Astrocyte of the hippocampus (primary cell): ENCODE measurements around the gene EEF1G.
"Not testable (repeated sequence)": the region's sequence is repeated elsewhere in the genome, so short reads cannot be mapped to it uniquely, and the experiment has no call there.

Experiments used
- DNase-seq: peaks from one replicate; pipeline ENCODE4 v3.0.0; 2011; ENCODE audit warnings: low read depth, low spot score

The EEF1G gene

DNA sequence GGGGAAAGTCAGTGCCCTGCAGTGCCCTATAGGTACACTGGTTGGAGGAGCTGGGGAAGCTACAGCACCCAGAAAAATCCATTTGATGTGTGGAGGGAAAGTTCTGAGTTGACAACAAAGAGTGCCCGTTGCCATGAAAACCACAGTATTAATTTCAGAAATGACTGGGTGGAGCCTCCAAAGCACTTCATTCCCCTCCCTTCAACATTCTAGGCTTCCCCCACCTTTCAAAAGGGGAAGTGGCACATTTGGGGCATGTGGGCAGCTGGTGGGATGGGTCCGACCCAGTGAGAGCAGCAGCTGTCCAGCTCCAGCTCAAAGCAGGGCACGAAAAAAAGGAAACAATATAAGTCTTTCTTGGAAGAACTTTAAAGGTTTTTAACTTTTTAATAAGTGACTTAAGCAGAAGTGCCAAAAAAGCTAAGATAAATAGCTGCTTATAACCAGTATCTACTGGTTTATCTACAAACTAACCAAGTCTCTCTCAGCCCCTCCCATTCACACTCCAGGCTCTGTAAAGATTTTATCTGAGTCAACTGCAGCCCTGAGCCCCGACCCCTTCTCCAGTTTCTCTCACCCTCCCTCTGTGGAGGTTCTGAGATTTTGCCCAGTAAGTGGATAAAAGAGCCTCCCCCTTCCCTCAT, 18.1 kb downstream of the EEF1G start:
- DNase-seq: no peak

DNA sequence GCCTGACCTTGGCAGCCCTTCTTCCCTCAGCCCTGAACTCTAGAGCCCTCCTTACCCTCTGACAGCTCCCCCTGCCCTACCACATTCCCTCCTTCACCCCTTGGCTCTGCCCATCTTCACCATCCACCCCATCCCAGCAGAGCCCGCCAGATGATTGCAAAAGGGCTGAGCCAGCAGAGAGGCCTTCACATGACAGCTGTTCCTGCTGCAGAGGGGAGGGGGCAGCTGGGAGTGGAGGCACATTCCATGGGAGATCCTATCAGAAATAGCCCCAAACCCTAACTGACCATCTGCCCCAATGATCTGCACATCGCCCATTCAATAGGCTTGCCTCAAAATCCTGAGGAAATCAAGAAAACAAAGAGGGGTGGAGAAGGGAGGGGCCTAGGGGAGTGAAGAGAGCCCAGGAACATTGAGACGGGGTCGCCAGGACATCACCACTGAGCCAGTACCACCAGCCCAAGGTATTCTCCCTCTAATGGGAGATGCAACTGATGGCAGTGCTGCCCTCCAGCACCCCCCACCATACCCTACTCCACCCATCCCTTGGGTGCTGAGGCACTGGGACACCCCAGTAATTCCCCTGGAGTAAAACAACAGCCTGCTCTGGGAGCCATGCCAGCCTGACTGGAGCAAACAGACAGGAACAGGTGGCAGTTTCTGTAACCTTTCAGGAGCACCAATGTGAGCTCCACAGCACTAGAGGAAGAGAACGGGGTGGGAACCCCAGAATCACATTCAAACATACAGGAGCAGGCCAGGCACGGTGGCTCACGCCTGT, 19.1 kb downstream of the EEF1G start:
- DNase-seq: no peak

DNA sequence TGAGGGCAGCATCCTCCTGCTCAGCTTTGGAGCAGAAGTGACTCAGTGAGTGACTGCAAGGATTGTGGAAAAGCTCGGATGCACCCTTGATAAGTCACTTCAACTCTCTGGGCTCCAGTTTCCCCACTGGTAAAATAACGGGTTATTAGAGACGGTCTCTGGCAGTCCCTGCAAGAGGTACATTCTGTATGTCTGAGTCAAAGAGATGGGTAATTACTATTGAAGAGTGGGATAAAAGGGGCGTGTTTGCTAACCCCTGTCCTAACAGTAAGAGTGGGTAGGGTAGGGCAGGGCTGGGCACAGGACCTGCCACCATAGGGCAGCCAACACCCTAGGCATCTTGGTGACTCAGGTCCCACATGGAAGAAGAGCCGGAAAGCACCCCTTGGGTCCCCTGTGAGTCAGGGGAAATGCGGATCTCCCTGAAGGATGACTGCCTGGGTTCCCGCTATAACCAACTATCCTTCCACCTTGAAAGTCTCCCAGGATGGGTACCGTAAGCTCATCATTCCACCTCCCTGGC, 19.8 kb downstream of the EEF1G start:
- no peak for DNase-seq

DNA sequence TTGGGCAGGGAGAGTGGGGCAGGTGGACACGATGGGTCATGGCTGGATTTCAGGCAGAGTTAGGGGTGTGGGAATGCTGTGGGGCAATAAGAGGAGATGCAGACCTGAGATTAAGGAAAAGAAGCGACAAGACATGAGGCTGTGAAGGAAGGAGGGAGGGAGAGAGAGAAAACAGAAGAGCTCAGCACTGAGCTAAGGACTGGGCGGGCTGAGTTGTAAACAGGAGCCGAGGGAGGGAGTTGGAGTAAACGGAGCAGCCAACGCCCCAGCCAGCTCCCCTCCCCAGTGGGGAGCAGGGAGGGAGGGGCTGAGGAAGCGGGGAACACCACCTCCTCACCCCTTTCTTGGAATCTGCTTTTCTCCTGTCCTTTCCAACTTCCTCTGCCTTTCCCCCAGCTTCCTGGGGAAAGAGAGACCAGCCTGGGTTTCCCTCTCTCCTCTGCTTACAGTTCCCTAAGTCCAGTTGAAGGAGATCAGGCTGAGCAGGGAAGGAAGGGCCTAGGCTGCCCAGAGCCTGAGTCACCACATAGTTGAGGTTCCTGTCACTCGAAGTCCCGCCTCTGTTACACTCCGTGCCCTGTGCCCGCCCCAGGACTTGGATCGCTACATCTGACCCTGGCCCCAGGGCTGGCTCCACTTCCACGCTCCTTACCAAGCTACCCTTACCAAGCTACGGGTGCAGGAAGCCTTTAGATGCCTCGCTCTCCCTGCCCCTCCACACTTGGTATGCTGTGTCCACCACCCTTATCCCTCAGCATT, 20.4 kb downstream of the EEF1G start:
- DNase-seq: peak; percentile 96

GRCh38 chr11:62552485-62553079, 21.1 kb downstream of the EEF1G start:
- no peak for DNase-seq

- DNase-seq: not testable (repeated sequence)
Observed at GRCh38 chr11:62550478-62550877, 23.2 kb downstream of the EEF1G start.

- DNase-seq: peak; percentile 49
Observed at GRCh38 chr11:62548545-62549335, 25.0 kb downstream of the EEF1G start.

DNA sequence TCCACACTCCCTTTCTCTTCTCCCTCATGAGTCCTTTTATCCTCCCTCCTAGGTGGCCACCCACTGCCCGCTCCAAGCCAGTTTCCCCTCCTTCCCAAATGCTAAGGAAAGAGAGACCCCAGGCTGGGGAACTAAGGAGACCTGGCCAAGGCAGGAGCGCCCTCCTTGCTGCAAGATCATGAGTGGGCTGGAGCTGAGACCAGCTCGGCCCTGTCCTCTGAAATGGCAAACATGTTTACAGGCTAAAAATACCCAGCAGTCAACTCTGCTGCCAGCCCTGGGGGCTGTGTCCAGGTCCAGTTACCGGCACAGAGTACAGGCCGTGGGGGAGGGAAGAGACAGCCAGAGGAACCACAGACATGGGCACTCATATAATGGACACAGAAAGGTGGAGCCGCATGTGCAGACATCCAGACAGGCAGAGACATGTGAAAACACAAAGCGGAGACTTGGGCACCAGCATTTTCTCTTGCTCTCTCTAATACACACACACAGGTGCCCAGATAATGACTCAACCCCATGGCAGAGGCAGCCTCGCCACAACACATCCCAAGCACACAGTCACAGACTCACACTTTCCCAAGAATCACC, 25.9 kb downstream of the EEF1G start:
- peak; percentile 46 for DNase-seq

DNA sequence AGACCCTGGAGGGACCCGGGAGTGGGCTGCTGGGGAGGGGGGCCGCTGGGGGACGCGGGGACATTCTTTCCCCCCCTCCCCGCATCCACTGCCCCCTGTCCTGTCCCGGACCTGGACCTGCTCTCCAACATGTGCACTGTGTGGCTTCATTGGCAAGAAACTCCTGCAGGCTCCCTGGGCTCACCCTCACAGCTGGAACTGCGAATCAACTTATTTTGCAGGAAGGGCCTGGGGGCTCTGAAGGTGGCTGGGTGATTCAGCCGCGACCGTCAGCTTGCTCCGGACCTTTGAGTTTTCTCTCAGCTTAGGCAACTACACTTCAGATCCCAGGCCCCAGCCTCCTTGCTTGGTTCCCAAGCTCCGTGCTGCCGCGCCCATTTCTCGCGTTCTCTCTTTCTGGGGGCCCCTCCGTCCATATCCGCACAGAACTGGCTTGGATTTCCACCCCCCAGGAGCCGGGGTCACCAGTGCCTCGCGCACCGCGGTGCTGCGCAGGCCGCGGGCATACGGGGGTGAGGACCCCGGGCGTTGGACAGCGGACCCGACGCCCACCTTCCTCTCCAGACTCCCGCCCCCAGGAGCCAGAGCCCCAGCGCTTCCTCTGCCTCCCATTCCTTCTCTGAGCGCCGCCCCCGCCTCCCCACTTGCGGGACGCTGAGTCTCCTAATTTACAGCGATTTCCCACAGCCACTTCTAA, 26.6 kb downstream of the EEF1G start:
- DNase-seq: peak; percentile 57

- peak; percentile 89 for DNase-seq
Observed at GRCh38 chr11:62546244-62546928, 27.3 kb downstream of the EEF1G start, which contains the start of gene AHNAK. Gene AHNAK (minus strand): TSS chr11:62546806. CDS start chr11:62536098, 10,708 bp downstream.

GRCh38 chr11:62545437-62546243, 28.1 kb downstream of the EEF1G start:
- peak; percentile 99 for DNase-seq

GRCh38 chr11:62544581-62545436, 28.9 kb downstream of the EEF1G start:
- peak; percentile 56 for DNase-seq

GRCh38 chr11:62543680-62544444, 29.8 kb downstream of the EEF1G start:
- peak; percentile 32 for DNase-seq

DNA sequence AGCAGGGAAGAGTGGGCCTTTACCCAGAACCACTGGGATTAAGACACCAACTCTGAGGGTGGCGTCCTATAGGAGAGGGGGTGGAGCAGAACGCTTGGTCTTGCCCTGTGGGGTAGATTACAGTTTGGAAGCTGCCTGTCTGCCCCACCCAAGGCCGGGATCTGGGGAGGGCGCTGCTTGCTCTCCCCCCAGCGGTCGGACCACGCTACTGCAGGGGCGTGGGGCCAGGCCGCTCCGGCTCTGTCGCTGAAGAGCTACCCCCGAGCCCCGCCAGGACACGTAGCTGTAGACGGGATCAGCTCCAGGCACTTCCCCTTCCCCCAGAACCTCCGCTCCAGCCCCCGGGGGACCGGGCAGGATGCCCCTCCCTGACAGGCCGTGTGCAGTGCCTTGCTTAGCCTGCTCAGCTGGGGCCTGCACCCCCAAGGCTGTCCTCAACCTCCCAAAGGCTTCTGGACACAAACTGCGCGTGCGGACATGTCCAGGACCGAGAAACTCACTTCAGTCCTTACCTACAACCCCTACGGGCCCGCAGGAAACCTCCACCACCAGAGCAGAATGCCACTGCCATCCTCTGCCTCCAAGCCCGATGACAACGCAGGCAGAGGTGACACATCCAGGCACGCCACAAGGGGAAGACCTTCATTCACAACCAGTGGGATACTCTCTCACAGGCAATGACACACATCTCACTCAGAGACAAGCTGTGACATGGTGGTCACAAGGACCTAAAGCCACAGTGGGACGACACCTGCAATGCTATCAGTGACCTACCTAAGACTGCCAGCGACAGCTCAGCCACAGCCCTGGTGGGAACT, 30.7 kb downstream of the EEF1G start:
- DNase-seq: peak; percentile 91

GRCh38 chr11:62542111-62542745, 31.5 kb downstream of the EEF1G start:
- DNase-seq: no peak
